OCI-LY1 (cell line): ENCODE data around the gene RNPEPL1.

Experiments
- H2AFZ ChIP-seq: fragments of 200-600 bp; sonication (generic), shearing (Covaris generic); 2 replicates; pipeline ENCODE4 v1.6.0; 2014; ENCODE audit warnings: antibody characterized with exemption, mild to moderate bottlenecking, low read length
- H3F3A ChIP-seq: fragments of 200-600 bp; sonication (generic), shearing (Covaris generic); 2 replicates; pipeline ENCODE4 v1.6.0; 2014; ENCODE audit warnings: mild to moderate bottlenecking, antibody characterized with exemption, low read length, moderate library complexity; ENCODE audit not compliant: insufficient read depth
- H3K27ac ChIP-seq: fragments of 200-600 bp; sonication (generic); 2 replicates; pipeline ENCODE4 v1.5.1; 2014; ENCODE audit warnings: low read length, mixed run types, mild to moderate bottlenecking, low read depth; ENCODE audit not compliant: poor library complexity, severe bottlenecking
- H3K27me3 ChIP-seq: fragments of 200-600 bp; sonication (generic); 2 replicates; pipeline ENCODE4 v1.6.0; 2014; ENCODE audit warnings: antibody characterized with exemption, mild to moderate bottlenecking, low read length, moderate library complexity; ENCODE audit not compliant: insufficient read depth
- H3K36me3 ChIP-seq: fragments of 200-600 bp; sonication (generic); 2 replicates; pipeline ENCODE4 v1.6.1; 2014; ENCODE audit warnings: mild to moderate bottlenecking, antibody characterized with exemption, low read length, moderate library complexity, mixed read lengths; ENCODE audit not compliant: insufficient read depth
- H3K4me1 ChIP-seq: fragments of 200-600 bp; sonication (generic); 2 replicates; pipeline ENCODE4 v1.5.1; 2014; ENCODE audit warnings: mild to moderate bottlenecking, low read length, moderate library complexity; ENCODE audit not compliant: insufficient read depth, severe bottlenecking
- H3K4me2 ChIP-seq: fragments of 200-600 bp; sonication (generic), shearing (Covaris generic); 2 replicates; pipeline ENCODE4 v1.6.1; 2014; ENCODE audit warnings: low read length
- H3K4me3 ChIP-seq: fragments of 200-600 bp; sonication (generic); 2 replicates; pipeline ENCODE4 v1.5.1; 2014; ENCODE audit warnings: low read length, low read depth, mild to moderate bottlenecking, mixed read lengths; ENCODE audit not compliant: poor library complexity, severe bottlenecking
- H3K79me2 ChIP-seq: fragments of 200-600 bp; shearing (Covaris generic); 2 replicates; pipeline ENCODE4 v1.6.1; 2016; ENCODE audit warnings: mixed run types, low read length, mixed read lengths; ENCODE audit not compliant: insufficient read depth
- H3K9ac ChIP-seq: fragments of 200-600 bp; sonication (generic), shearing (Covaris generic); 2 replicates; pipeline ENCODE4 v1.6.1; 2014; ENCODE audit warnings: mild to moderate bottlenecking, low read length, mixed read lengths
- H3K9me2 ChIP-seq: fragments of 200-600 bp; sonication (generic), shearing (Covaris generic); 2 replicates; pipeline ENCODE4 v1.6.1; 2014; ENCODE audit warnings: low read depth, mild to moderate bottlenecking, low read length, mixed read lengths
- H3K9me3 ChIP-seq: fragments of 200-600 bp; shearing (Covaris generic); 2 replicates; pipeline ENCODE4 v1.6.1; 2014; ENCODE audit warnings: low read length, mixed read lengths
- H4K20me1 ChIP-seq: fragments of 200-600 bp; sonication (generic), shearing (Covaris generic); 2 replicates; pipeline ENCODE4 v1.6.0; 2016; ENCODE audit warnings: mild to moderate bottlenecking, low read length; ENCODE audit not compliant: insufficient read depth
- CTCF ChIP-seq: fragments of 200-600 bp; sonication (generic), shearing (Covaris generic); IDR thresholded peaks from 2 replicates; pipeline ENCODE4 v1.5.1; 2017; ENCODE audit warnings: mild to moderate bottlenecking, antibody characterized with exemption, low read length, moderate library complexity, mixed read lengths
- EZH2 ChIP-seq: fragments of 200-600 bp; sonication (generic), shearing (Covaris generic); IDR thresholded peaks from 2 replicates; pipeline ENCODE4 v1.8.0; 2017; ENCODE audit warnings: borderline replicate concordance, mixed run types, mild to moderate bottlenecking, antibody characterized with exemption, low read length, moderate library complexity, mixed read lengths

Gene RNPEPL1

GRCh38 chr2:240539906-240540305 lies 28.4 kb upstream of the RNPEPL1 start:
- TF ChIP-seq CTCF = no peak
- TF ChIP-seq EZH2 = no peak
- Histone ChIP-seq H3K36me3 (peaks cover 44% of the 10 kb centered on the region), H3K27ac (no peak overlapping the region), H4K20me1 (no peaks in the 10 kb centered on the region), H3K9ac (no peak overlapping the region), H3K9me2 (no peaks in the 10 kb centered on the region), H3F3A (no peaks in the 10 kb centered on the region), H3K9me3 (peaks cover 5% of the 10 kb centered on the region; the same call in 1 of the 2 replicates), H3K4me2 (no peak overlapping the region), H3K27me3 (no peaks in the 10 kb centered on the region), H3K4me1 (no peaks in the 10 kb centered on the region), H3K4me3 (no peak overlapping the region), H3K79me2 (no peaks in the 10 kb centered on the region), H2AFZ (no peak overlapping the region)

- H3K9ac ChIP-seq = no peak overlapping the region
- no peaks in the 10 kb centered on the region; the same call in 1 of the 2 replicates for H3F3A ChIP-seq
- no peak overlapping the region for H3K4me3 ChIP-seq
- H4K20me1 ChIP-seq = no peaks in the 10 kb centered on the region
- TF ChIP-seq CTCF (no peak), EZH2 (no peak)
- no peaks in the 10 kb centered on the region for H3K4me1 ChIP-seq
- peaks cover 41% of the 10 kb centered on the region for H3K36me3 ChIP-seq
- no peaks in the 10 kb centered on the region for H3K9me2 ChIP-seq
- H3K79me2 ChIP-seq = no peaks in the 10 kb centered on the region
- H2AFZ ChIP-seq = no peak overlapping the region
- no peak overlapping the region for H3K4me2 ChIP-seq
- peaks cover 8% of the 10 kb centered on the region; the same call in 1 of the 2 replicates for H3K9me3 ChIP-seq
- no peak overlapping the region for H3K27ac ChIP-seq
- H3K27me3 ChIP-seq = no peaks in the 10 kb centered on the region
Measured at GRCh38 chr2:240551288-240551687, 17.0 kb upstream of the RNPEPL1 start.

- H3K9me3 ChIP-seq = peaks cover 8% of the 10 kb centered on the region; the same call in 1 of the 2 replicates
- TF ChIP-seq EZH2 = no peak
- TF ChIP-seq CTCF = no peak
- no peaks in the 10 kb centered on the region for H3K27me3 ChIP-seq
- H3K9me2 ChIP-seq = no peaks in the 10 kb centered on the region
- no peak overlapping the region for H3K4me3 ChIP-seq
- H4K20me1 ChIP-seq = no peaks in the 10 kb centered on the region
- H3K4me2 ChIP-seq = no peak overlapping the region
- H3K36me3 ChIP-seq = peaks cover 41% of the 10 kb centered on the region
- no peaks in the 10 kb centered on the region for H3K4me1 ChIP-seq
- no peaks in the 10 kb centered on the region; the same call in 1 of the 2 replicates for H3F3A ChIP-seq
- H3K79me2 ChIP-seq = no peaks in the 10 kb centered on the region
- no peak overlapping the region for H2AFZ ChIP-seq
- no peak overlapping the region for H3K27ac ChIP-seq
- H3K9ac ChIP-seq = no peak overlapping the region
Measured at GRCh38 chr2:240551811-240552210, 16.5 kb upstream of the RNPEPL1 start.
